HS-27A (cell line): ENCODE data around the gene TEKT5.

Experiments
- DNase-seq: peaks from one replicate; pipeline ENCODE4 v3.0.0-alpha.2; 2012; ENCODE audit warnings: low read depth, missing footprints

The TEKT5 gene

DNA sequence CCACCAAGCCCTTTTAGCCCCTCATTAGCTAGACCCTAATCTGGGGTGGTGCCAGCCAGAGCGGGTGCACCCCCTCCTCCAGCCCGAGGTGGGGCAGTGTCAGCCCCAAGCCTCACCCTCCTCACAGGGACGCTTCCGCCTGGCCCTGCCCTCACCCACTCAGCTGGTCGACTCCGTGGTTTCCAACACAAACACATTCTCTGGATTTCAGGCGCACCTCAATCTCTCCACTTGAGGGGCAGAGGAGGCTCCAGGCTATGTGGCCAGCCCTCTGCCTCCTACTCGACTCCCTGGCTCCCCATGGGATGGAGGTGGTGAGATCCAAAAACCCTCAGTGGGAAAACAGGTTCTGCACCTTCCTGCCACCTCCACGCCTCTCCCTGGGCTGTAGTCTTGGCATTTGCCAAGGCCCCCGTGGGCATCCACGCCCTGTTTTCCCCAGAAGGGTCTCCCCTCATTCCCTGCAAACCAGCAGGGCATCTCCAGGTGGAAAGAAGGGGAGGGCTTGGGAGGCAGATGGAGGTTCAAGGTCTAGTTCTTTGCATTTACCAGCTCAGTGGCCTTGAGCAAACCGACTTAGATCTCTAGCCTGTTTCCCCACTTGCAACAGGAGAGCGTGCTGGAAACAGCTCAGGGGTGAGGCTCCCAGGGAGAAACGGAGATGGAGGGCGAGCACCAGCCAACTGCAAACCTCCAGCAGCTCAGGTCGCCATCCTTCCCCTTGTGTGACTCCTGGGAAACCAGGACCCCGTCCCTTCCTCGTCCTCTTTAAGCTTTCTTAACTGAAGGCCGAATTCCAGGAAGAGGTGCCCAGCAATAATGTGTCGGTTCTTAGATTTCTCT lies 116.0 kb downstream of the TEKT5 start:
- DNase-seq = no peak
